PC-3 (cell line): Measurements from ENCODE around the gene ZNF280D. TPM values are rescaled to one million over a fixed set of nuclear protein-coding genes. Genes with fewer than 3 reads are reported as not detected.

Experiments
- ATAC-seq: fragments of 200-7000 bp; cut with Tn5 transposase; 2 replicates; pipeline ENCODE4 v1.9.1; 2020; ENCODE audit warnings: mild to moderate bottlenecking, moderate library complexity
- Bru-seq: library from RNA; stranded (reverse); fragments of 400-500 nt; gene quantifications from one replicate; lab custom pipeline; 2021; lab: Mats Ljungman, UMichigan
- BruChase-seq, 2 experiments: library from RNA; stranded (reverse); fragments of 400-500 nt; gene quantifications; one replicate each; lab custom pipeline; 2021; lab: Mats Ljungman, UMichigan
- BruUV-seq: library from RNA; stranded (reverse); fragments of 400-500 nt; replicated peaks from 2 replicates; lab custom pipeline; 2021; lab: Mats Ljungman, UMichigan
- CTCF ChIA-PET: fragments of 300-600 bp; sonication (Branson Sonifier 250); formaldehyde crosslinking; loops from one replicate; lab custom pipeline; 2022; ENCODE audit warnings: antibody characterized with exemption; lab: Charles Lee
- POLR2A ChIA-PET: fragments of 300-600 bp; sonication (Branson Sonifier 250); formaldehyde crosslinking; loops from one replicate; lab custom pipeline; 2022; ENCODE audit warnings: antibody characterized with exemption; ENCODE audit not compliant: unreplicated experiment; lab: Charles Lee
- DNase-seq: peaks from one replicate; pipeline ENCODE4 v3.0.0-alpha.2; 2015
- H2AFZ ChIP-seq: fragments of 300-600 bp; sonication (generic); 2 replicates; pipeline ENCODE4 v1.6.0; 2016; ENCODE audit warnings: antibody characterized with exemption, low read length
- H3F3A ChIP-seq: fragments of 300-600 bp; sonication (generic); one replicate; pipeline ENCODE4 v1.6.0; 2017; ENCODE audit warnings: antibody characterized with exemption, low read length, control low read depth, mild to moderate bottlenecking; ENCODE audit not compliant: unreplicated experiment
- H3K27ac ChIP-seq: fragments of 300-600 bp; sonication (generic); 2 replicates; pipeline ENCODE4 v1.5.1; 2016; ENCODE audit warnings: mild to moderate bottlenecking, low read length
- H3K27me3 ChIP-seq: fragments of 300-600 bp; sonication (generic); 2 replicates; pipeline ENCODE4 v1.6.1; 2016; ENCODE audit warnings: low read length, mixed read lengths
- H3K36me3 ChIP-seq: fragments of 300-600 bp; sonication (generic); 2 replicates; pipeline ENCODE4 v1.6.1; 2016; ENCODE audit warnings: low read depth, mixed run types, low read length, mixed read lengths
- H3K4me1 ChIP-seq: fragments of 300-600 bp; sonication (generic); 2 replicates; pipeline ENCODE4 v1.5.1; 2016; ENCODE audit warnings: low read length; ENCODE audit not compliant: insufficient read depth
- H3K4me2 ChIP-seq: fragments of 300-600 bp; sonication (generic); 2 replicates; pipeline ENCODE4 v1.6.0; 2016; ENCODE audit warnings: low read length
- H3K4me3 ChIP-seq: fragments of 300-600 bp; sonication (generic); 2 replicates; pipeline ENCODE4 v1.5.1; 2016; ENCODE audit warnings: mild to moderate bottlenecking, low read length, mixed read lengths
- H3K79me2 ChIP-seq: fragments of 300-600 bp; sonication (generic); 2 replicates; pipeline ENCODE4 v1.6.1; 2017; ENCODE audit warnings: low read length, mixed read lengths
- H3K9ac ChIP-seq: fragments of 300-600 bp; sonication (generic); 2 replicates; pipeline ENCODE4 v1.6.0; 2016; ENCODE audit warnings: mild to moderate bottlenecking, low read length
- H3K9me2 ChIP-seq: fragments of 300-600 bp; sonication (generic); replicated peaks from 2 replicates; pipeline ENCODE4 v1.6.1; 2016; ENCODE audit warnings: mixed run types, low read length, mixed read lengths
- H3K9me3 ChIP-seq: fragments of 300-600 bp; sonication (generic); 2 replicates; pipeline ENCODE4 v1.6.1; 2016; ENCODE audit warnings: low read length, mixed read lengths
- H4K20me1 ChIP-seq: fragments of 300-600 bp; sonication (generic); 2 replicates; pipeline ENCODE4 v1.6.1; 2016; ENCODE audit warnings: low read length, mixed read lengths
- CTCF ChIP-seq: fragments of 300-600 bp; sonication (generic); conservative IDR thresholded peaks from 2 replicates; pipeline ENCODE4 v1.5.1; 2017; ENCODE audit warnings: antibody characterized with exemption, low read depth, mild to moderate bottlenecking, low read length
- EZH2 ChIP-seq: fragments of 300-600 bp; sonication (generic); IDR thresholded peaks from one replicate; pipeline ENCODE4 v1.6.1; 2017; ENCODE audit warnings: antibody characterized with exemption, mild to moderate bottlenecking, low read length; ENCODE audit not compliant: unreplicated experiment
- EZH2phosphoT487 ChIP-seq: fragments of 300-600 bp; sonication (generic); IDR thresholded peaks from 2 replicates; pipeline ENCODE4 v1.6.1; 2018; ENCODE audit warnings: mild to moderate bottlenecking, antibody characterized with exemption, low read length, borderline replicate concordance
- intact Hi-C: fragments of 100-400 bp; cut with micrococcal nuclease; formaldehyde crosslinking; loops from 2 replicates; pipeline ENCODE4 v1.9.0; 2023
- long read RNA-seq: library from polyadenylated mRNA; unstranded; transcript quantifications from one replicate; pipeline ENCODE4 v2.0.0, GENCODE V29; 2021; ENCODE audit not compliant: unreplicated experiment
- total RNA-seq: library from RNA; depleted of rRNA; stranded (reverse); fragments of >200 nt; gene quantifications from 2 replicates; pipeline ENCODE4 v1.2.3, GENCODE V29; 2014; rRNA removed

The ZNF280D gene
- total RNA-seq (7.4 and 8.7 TPM in 2 replicates), Bru-seq, nascent RNA (percentile 68 among the genes with signal in this experiment), BruChase-seq, experiment 1, labeled RNA remaining after a 6-hour chase (percentile 64 among the genes with signal in this experiment), BruChase-seq, experiment 2, labeled RNA remaining after a 2-hour chase (percentile 86 among the genes with signal in this experiment)
- long read RNA-seq, partial matches to known transcripts = 2 of 5 reads
- long read RNA-seq, other reads (novel, unspliced or antisense) = 2 of 5 reads

GRCh38 chr15:56733136-56734012 lies at the start of gene ZNF280D:
Gene ZNF280D, minus strand, starts transcription at chr15:56733509. Its CDS starts 26,400 bp downstream, at chr15:56707109.
- Histone ChIP-seq H3K9me2 (no peaks in the 10 kb centered on the region), H3K27ac (peak within 1 kb of the TSS; percentile 65), H3K27me3 (no peaks in the 10 kb centered on the region), H4K20me1 (no peaks in the 10 kb centered on the region), H3K4me1 (peaks cover 25% of the 10 kb centered on the region), H3K4me3 (peak within 1 kb of the TSS; percentile 95), H3F3A (no peaks in the 10 kb centered on the region), H3K9me3 (0 out of 2 replicates have a peak, but pooled peaks cover 3% of the 10 kb centered on the region), H3K36me3 (no peaks in the 10 kb centered on the region), H3K4me2 (peak within 1 kb of the TSS; percentile 99), H2AFZ (peak within 1 kb of the TSS; percentile 90), H3K9ac (peak within 1 kb of the TSS; percentile 95), H3K79me2 (peaks cover 45% of the 10 kb centered on the region)
- ChIA-PET CTCF (no interaction called here), POLR2A (interaction anchor here (0.6 kb wide), 1 partner anchor 101 kb away, joined by 4 read pairs; no protein-coding TSS in a partner anchor)
- ATAC-seq (peak; percentile 84), DNase-seq (peak; percentile 73)
- intact Hi-C loops = loop anchor here (2.0 to 10.0 kb wide), 3 partner anchors 74 to 237 kb away; partner anchors contain the start of gene TCF12
- TF ChIP-seq EZH2phosphoT487 (no peak), EZH2 (no peak), CTCF (no peak)
- no TSS peak for BruUV-seq

- Histone ChIP-seq H3F3A (no peaks in the 10 kb centered on the region), H3K9me2 (no peaks in the 10 kb centered on the region), H4K20me1 (no peaks in the 10 kb centered on the region), H3K4me3 (no peak overlapping the region), H3K9ac (no peak overlapping the region), H3K4me2 (no peak overlapping the region), H3K27ac (no peak overlapping the region), H3K27me3 (no peaks in the 10 kb centered on the region), H3K4me1 (no peaks in the 10 kb centered on the region), H3K9me3 (no peaks in the 10 kb centered on the region), H3K79me2 (no peaks in the 10 kb centered on the region), H3K36me3 (no peaks in the 10 kb centered on the region), H2AFZ (no peak overlapping the region)
- intact Hi-C loops = no loop called here
- CTCF ChIA-PET = no interaction called here
- ATAC-seq (no peak), DNase-seq (no peak)
- TF ChIP-seq CTCF = no peak
- no peak for TF ChIP-seq EZH2phosphoT487
- no peak for TF ChIP-seq EZH2
- POLR2A ChIA-PET = no interaction called here
- no TSS peak for BruUV-seq
Measured at GRCh38 chr15:56782306-56782705, 49.0 kb upstream of the ZNF280D start.
